Renal cortical epithelial cell (primary cell): ENCODE measurements around the gene OR14A2. TPM values are rescaled to one million over a fixed set of nuclear protein-coding genes. Genes with fewer than 3 reads are reported as not detected.

Experiments used
- total RNA-seq: library from RNA; depleted of rRNA; stranded (reverse); fragments of >200 nt; gene quantifications from 2 replicates; pipeline ENCODE4 v1.2.3, GENCODE V29; 2014

The OR14A2 gene
- total RNA-seq, 1 donor from 2014 or later, result not detected

Other genes starting within 250 kb of the OR14A2 start
- gene OR2C3, start 211.7 kb downstream of the OR14A2 start, total RNA-seq, result under 0.01 TPM in 1 of 2 replicates, not detected in the other
- not detected in 2 replicates for gene GCSAML, start 199.0 kb downstream of the OR14A2 start, total RNA-seq
- not detected in 2 replicates for gene OR2G2, start 159.8 kb downstream of the OR14A2 start, total RNA-seq
- gene OR2G3, start 142.6 kb downstream of the OR14A2 start, total RNA-seq, result not detected in 2 replicates
- not detected in 2 replicates for gene OR13G1, start 68.4 kb downstream of the OR14A2 start, total RNA-seq
- gene OR6F1, start 31.5 kb downstream of the OR14A2 start, total RNA-seq, result not detected in 2 replicates
- gene OR14K1, start 9.5 kb downstream of the OR14A2 start, total RNA-seq, result not detected in 2 replicates
- gene OR1C1, start 12.4 kb upstream of the OR14A2 start, total RNA-seq, result not detected in 2 replicates
- not detected in 2 replicates for gene OR14A16, start 76.0 kb upstream of the OR14A2 start, total RNA-seq
- not detected in 2 replicates for gene OR11L1, start 93.8 kb upstream of the OR14A2 start, total RNA-seq
- gene TRIM58, start 109.0 kb upstream of the OR14A2 start, total RNA-seq, result 0.30 and 0.35 TPM in 2 replicates
- 0.15 TPM in 1 of 2 replicates, not detected in the other for gene OR2W3, start 147.4 kb upstream of the OR14A2 start, total RNA-seq
- not detected in 2 replicates for gene OR2T8, start 172.1 kb upstream of the OR14A2 start, total RNA-seq
- not detected in 2 replicates for gene OR2AJ1, start 176.7 kb upstream of the OR14A2 start, total RNA-seq
- 0.25 TPM in 1 of 2 replicates, not detected in the other for gene OR2L8, start 200.7 kb upstream of the OR14A2 start, total RNA-seq
- not detected in 2 replicates for gene OR2AK2, start 217.1 kb upstream of the OR14A2 start, total RNA-seq